NCI-H2227 (cell line): Measurements from ENCODE around the gene FHOD3.

Experiments
- DNase-seq: peaks from one replicate; lab custom pipeline; 2025; ENCODE audit not compliant: unreplicated experiment; lab: John Stamatoyannopoulos, UW

The FHOD3 gene

GRCh38 chr18:36378205-36378604 lies 80.7 kb downstream of the FHOD3 start:
- no peak for DNase-seq

- DNase-seq, result no peak
These were observed 82.0 kb downstream of the FHOD3 start for GRCh38 chr18:36379435-36379984.

GRCh38 chr18:36380173-36380827 lies 82.8 kb downstream of the FHOD3 start:
- DNase-seq, result no peak

- DNase-seq, result no peak
These were observed 83.6 kb downstream of the FHOD3 start for GRCh38 chr18:36381075-36381474.

GRCh38 chr18:36382854-36383253 lies 85.3 kb downstream of the FHOD3 start:
- DNase-seq, result no peak

- no peak for DNase-seq
These were observed 88.8 kb downstream of the FHOD3 start for GRCh38 chr18:36386150-36386920.

- DNase-seq, result peak; percentile 55
These were observed 89.8 kb downstream of the FHOD3 start for GRCh38 chr18:36387310-36387709.

GRCh38 chr18:36388310-36388709 lies 90.8 kb downstream of the FHOD3 start:
- no peak for DNase-seq

- no peak for DNase-seq
These were observed 91.5 kb downstream of the FHOD3 start for GRCh38 chr18:36389027-36389426.

GRCh38 chr18:36389811-36390581 lies 92.5 kb downstream of the FHOD3 start:
- no peak for DNase-seq

- DNase-seq, result no peak
These were observed 94.1 kb downstream of the FHOD3 start for GRCh38 chr18:36391426-36392145.

- DNase-seq, result no peak
These were observed 94.9 kb downstream of the FHOD3 start for GRCh38 chr18:36392164-36392978.

- no peak for DNase-seq
These were observed 95.4 kb downstream of the FHOD3 start for GRCh38 chr18:36392979-36393287.

GRCh38 chr18:36394486-36394885 lies 97.0 kb downstream of the FHOD3 start:
- DNase-seq, result no peak

- DNase-seq, result no peak
These were observed 98.7 kb downstream of the FHOD3 start for GRCh38 chr18:36396190-36396589.

- DNase-seq, result no peak
These were observed 99.5 kb downstream of the FHOD3 start for GRCh38 chr18:36397033-36397432.

GRCh38 chr18:36398419-36398818 lies 100.9 kb downstream of the FHOD3 start:
- DNase-seq, result no peak

GRCh38 chr18:36399055-36399454 lies 101.5 kb downstream of the FHOD3 start:
- DNase-seq, result no peak

GRCh38 chr18:36401462-36401861 lies 103.9 kb downstream of the FHOD3 start:
- DNase-seq, result no peak

- no peak for DNase-seq
These were observed 105.4 kb downstream of the FHOD3 start for GRCh38 chr18:36402765-36403396.
